GM20000 (cell line): Measurements from ENCODE around the gene FGFRL1.

Experiments used
- DNase-seq: peaks from one replicate; pipeline ENCODE4 v3.0.0; 2012; ENCODE audit warnings: low spot score
- TF ChIP-seq, protein P1 (sequence below): IDR thresholded peaks from 2 replicates; pipeline ENCODE4 v1.5.1; 2012; ENCODE audit warnings: mild to moderate bottlenecking, control low read depth; ENCODE audit errors: extremely low read depth, missing control alignments

The FGFRL1 gene

DNA sequence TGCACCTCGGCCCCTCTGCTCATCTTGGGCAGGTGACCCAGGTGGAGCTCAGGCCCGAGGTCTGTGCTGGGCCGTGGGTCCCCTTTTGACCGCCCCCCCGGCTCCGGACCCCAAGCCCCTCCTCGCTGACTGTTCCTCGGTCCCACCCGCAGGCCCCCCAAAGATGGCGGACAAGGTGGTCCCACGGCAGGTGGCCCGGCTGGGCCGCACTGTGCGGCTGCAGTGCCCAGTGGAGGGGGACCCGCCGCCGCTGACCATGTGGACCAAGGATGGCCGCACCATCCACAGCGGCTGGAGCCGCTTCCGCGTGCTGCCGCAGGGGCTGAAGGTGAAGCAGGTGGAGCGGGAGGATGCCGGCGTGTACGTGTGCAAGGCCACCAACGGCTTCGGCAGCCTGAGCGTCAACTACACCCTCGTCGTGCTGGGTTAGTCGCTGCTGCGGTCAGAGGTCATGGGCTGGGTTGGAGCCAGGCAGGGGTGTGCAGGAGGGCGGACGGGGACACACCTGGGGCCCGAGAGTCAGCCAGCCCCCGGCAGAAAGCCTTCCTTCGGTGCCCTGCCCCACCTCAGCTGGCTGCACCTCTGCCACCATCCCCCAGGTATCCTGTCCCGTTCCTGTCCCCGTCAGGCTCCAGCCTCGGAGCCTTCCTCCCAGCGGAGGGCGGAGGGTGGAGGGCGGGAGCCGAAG is 10.8 kb downstream of the FGFRL1 start:
- DNase-seq, result no peak
- TF ChIP-seq, protein P1, sequence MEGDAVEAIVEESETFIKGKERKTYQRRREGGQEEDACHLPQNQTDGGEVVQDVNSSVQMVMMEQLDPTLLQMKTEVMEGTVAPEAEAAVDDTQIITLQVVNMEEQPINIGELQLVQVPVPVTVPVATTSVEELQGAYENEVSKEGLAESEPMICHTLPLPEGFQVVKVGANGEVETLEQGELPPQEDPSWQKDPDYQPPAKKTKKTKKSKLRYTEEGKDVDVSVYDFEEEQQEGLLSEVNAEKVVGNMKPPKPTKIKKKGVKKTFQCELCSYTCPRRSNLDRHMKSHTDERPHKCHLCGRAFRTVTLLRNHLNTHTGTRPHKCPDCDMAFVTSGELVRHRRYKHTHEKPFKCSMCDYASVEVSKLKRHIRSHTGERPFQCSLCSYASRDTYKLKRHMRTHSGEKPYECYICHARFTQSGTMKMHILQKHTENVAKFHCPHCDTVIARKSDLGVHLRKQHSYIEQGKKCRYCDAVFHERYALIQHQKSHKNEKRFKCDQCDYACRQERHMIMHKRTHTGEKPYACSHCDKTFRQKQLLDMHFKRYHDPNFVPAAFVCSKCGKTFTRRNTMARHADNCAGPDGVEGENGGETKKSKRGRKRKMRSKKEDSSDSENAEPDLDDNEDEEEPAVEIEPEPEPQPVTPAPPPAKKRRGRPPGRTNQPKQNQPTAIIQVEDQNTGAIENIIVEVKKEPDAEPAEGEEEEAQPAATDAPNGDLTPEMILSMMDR, result no peak

- TF ChIP-seq, protein P1, result no peak
- no peak for DNase-seq
Measured at GRCh38 chr4:1022739-1023066, 11.3 kb downstream of the FGFRL1 start.

GRCh38 chr4:1023075-1023640 is 11.7 kb downstream of the FGFRL1 start:
- TF ChIP-seq, protein P1, result no peak
- DNase-seq, result no peak

GRCh38 chr4:1023895-1024740 is 12.7 kb downstream of the FGFRL1 start:
- DNase-seq, result no peak
- TF ChIP-seq, protein P1, result no peak

GRCh38 chr4:1024882-1025545 is 13.6 kb downstream of the FGFRL1 start:
- TF ChIP-seq, protein P1, result no peak

DNA sequence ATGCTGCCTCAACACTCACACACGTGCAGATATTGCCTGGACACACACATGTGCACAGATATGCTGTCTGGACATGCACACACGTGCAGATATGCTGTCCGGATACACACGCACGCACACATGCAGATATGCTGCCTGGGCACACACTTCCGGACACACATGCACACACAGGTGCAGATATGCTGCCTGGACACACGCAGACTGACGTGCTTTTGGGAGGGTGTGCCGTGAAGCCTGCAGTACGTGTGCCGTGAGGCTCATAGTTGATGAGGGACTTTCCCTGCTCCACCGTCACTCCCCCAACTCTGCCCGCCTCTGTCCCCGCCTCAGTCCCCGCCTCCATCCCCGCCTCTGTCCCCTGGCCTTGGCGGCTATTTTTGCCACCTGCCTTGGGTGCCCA is 14.7 kb downstream of the FGFRL1 start:
- TF ChIP-seq, protein P1, result no peak
- peak; percentile 95 for DNase-seq

More at GRCh38 chr4:1024882-1025545, 13.6 kb downstream of the FGFRL1 start:
- DNase-seq, result no peak
